HG03521 (cell line): ENCODE data around the gene XRN1.
"Not testable (repeated sequence)": the region's sequence is repeated elsewhere in the genome, so short reads cannot be mapped to it uniquely, and the experiment has no call there.

ENCODE experiments used
- ATAC-seq: cut with Tn5 transposase; IDR thresholded peaks from one replicate; pipeline ENCODE4 v1.9.1; 2021; ENCODE audit warnings: mild to moderate bottlenecking, moderate library complexity; ENCODE audit not compliant: unreplicated experiment

Gene XRN1

GRCh38 chr3:142337994-142338393 lies 109.8 kb downstream of the XRN1 start:
- ATAC-seq, result no peak

- no peak for ATAC-seq
Observed at GRCh38 chr3:142332390-142332789, 115.4 kb downstream of the XRN1 start.

DNA sequence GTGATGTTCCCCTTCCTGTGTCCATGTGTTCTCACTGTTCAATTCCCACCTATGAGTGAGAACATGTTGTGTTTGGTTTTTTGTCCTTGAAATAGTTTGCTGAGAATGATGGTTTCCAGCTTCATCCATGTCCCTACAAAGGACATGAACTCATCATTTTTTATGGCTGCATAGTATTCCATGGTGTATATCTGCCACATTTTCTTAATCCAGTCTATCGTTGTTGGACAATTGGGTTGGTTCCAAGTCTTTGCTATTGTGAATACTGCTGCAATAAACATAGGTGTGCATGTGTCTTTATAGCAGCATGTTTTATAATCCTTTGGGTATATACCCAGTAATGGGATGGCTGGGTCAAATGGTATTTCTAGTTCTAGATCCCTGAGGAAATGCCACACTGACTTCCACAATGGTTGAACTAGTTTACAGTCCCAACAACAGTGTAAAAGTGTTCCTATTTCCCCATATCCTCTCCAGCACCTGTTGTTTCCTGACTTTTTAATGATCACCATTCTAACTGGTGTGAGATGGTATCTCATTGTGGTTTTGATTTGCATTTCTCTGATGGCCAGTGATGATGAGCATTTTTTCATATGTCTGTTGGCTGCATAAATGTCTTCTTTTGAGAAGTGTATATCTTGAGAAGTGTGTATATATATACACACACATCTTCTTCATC lies 123.4 kb downstream of the XRN1 start:
- not testable (repeated sequence) for ATAC-seq

GRCh38 chr3:142319912-142320311 lies 127.9 kb downstream of the XRN1 start:
- no peak for ATAC-seq

GRCh38 chr3:142319094-142319493 lies 128.7 kb downstream of the XRN1 start:
- no peak for ATAC-seq

GRCh38 chr3:142318331-142318730 lies 129.5 kb downstream of the XRN1 start:
- ATAC-seq, result no peak

DNA sequence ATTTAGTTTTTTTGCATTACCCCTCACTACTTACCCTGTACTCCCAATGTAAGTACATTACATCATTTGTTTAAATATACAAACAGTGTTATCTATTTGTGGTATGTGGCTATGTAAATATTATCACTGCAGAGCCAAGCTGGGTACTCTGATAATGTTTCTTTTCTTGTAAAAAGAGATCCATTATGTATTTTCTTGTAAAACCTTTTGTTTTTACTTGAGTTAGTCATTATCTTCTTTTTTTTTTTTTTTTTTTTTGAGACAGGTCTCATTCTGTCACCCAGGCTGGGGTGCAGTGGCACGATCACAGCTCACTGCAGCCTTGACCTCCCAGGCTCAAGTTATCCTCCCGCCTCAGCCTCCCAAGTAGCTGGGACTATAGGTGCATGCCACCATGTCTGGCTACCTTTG lies 131.9 kb downstream of the XRN1 start:
- not testable (repeated sequence) for ATAC-seq

DNA sequence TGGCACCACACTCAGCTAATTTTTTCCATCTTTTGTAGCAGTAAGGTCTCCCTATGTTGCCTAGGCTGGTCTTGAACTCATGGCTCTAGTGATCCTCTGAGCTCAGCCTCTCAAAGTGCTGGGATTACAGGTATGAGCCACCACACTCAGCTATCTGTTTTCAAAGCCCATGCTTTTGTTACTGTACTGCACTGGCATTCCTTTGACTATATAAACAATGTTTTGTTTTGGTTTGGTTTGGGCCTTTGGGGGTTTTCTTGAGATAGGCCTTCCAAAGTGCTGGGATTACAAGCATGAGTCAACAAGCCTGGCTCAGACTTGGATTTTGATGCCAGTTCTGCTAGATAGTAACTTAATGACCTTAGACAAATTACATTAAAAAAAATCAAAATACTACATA lies 132.8 kb downstream of the XRN1 start:
- no peak for ATAC-seq

DNA sequence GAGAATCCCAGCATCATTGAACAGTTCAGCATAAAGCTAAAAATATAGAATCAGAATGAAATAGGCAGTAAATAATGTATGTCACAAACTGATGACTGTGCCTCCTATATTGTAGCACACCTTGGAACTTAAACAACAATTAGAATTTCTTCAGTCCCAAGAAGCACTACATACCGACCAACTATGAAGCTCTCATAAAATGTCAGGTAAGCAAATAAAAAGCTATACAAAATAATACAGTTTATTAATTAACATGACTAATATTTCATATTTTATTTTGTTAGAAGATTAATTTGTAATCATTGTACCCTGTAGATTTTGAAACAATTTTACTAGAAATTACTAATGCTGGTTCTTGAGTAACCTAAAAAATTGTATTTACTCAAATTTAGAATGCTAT lies 137.4 kb downstream of the XRN1 start:
- no peak for ATAC-seq

GRCh38 chr3:142302847-142303246 lies 145.0 kb downstream of the XRN1 start:
- ATAC-seq, result not testable (repeated sequence)

- ATAC-seq, result no peak
Observed at GRCh38 chr3:142298626-142299025, 149.2 kb downstream of the XRN1 start.

- ATAC-seq, result no peak
Observed at GRCh38 chr3:142296507-142296906, 151.3 kb downstream of the XRN1 start.

DNA sequence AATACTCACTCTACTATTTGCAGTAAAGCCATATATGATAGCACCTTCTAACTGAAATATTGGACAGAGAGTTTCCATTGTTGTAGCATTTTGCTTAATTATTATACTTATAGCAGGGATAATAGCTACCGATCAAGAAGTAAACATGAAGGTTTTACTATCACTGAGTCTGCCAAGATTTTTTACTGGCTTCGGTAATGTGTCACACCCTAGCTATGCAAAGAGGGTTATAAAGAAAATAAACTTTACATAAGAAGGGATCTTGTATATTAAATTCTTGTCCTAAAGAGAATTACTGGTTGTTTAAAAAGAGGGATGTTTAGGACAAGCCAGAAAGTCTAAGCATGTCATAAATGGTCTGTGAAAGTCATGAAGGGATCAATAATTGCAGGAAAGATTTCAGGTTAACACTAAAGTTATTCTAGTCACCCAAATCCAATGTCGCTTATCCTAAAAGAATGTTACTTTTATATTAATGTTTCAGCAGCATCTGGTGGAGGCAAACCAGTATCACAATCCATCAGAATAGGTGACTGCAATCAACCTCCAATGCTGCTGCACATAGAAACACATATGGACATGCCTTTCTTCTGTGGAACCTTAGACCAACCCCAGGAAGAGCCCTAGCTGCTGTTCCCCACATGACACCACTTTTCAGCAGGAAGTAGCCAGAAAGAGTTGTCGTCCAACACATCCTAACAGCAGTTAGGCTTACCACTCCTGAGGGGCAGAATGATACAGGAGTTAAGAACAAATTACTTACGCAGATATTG lies 159.8 kb downstream of the XRN1 start:
- ATAC-seq, result no peak

DNA sequence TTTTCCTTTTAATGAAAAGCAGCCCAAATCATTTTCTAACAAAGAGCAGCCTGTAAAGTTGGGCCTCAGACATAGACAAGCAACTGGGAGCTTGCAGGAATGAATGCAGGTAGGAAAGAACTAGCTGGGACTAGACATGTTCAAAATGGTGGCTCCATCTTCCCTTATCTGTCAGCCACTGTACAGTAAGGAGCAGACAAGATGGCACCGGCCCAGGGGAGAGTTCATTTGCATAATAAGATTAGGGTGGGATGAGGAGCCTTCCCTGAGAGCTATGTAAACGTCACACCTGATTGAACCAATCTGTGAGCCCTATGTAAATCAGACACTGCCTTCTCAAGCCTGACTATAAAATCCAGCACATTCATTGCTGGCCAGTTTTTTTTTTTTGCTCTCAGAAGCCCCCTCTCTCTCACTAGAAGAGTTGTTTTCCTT lies 162.7 kb downstream of the XRN1 start:
- ATAC-seq, result no peak

- ATAC-seq, result no peak
Observed at GRCh38 chr3:142282503-142282902, 165.3 kb downstream of the XRN1 start.

- ATAC-seq, result no peak
Observed at GRCh38 chr3:142281474-142281873, 166.4 kb downstream of the XRN1 start.

- ATAC-seq, result peak; percentile 75
Observed at GRCh38 chr3:142279965-142280590, 167.8 kb downstream of the XRN1 start.

GRCh38 chr3:142278451-142278850 lies 169.4 kb downstream of the XRN1 start:
- no peak for ATAC-seq

GRCh38 chr3:142276781-142277180 lies 171.1 kb downstream of the XRN1 start:
- ATAC-seq, result no peak

GRCh38 chr3:142275856-142276255 lies 172.0 kb downstream of the XRN1 start:
- ATAC-seq, result no peak

- ATAC-seq, result no peak
Observed at GRCh38 chr3:142274908-142275307, 172.9 kb downstream of the XRN1 start.

- no peak for ATAC-seq
Observed at GRCh38 chr3:142273501-142273900, 174.3 kb downstream of the XRN1 start.
